GM08714 (cell line): Measurements from ENCODE around the gene GID8.

Source experiments
- H3K4me3 ChIP-seq: fragments of 200-500 bp; sonication (Bioruptor generic); 2 replicates; pipeline ENCODE4 v1.5.1; 2014; ENCODE audit warnings: mild to moderate bottlenecking, low read length, inconsistent platforms
- ZNF274 ChIP-seq: IDR thresholded peaks from 2 replicates; pipeline ENCODE4 v1.6.1; 2012; ENCODE audit warnings: mild to moderate bottlenecking, low read depth, low read length

Gene GID8

GRCh38 chr20:62935968-62936585 lies 1.9 kb upstream of the GID8 start:
- TF ChIP-seq ZNF274, result no peak
- peak overlapping the region; percentile 94; the same call in 1 of the 2 replicates for H3K4me3 ChIP-seq

GRCh38 chr20:62937268-62938104 lies 461 bp upstream of the GID8 start:
- no peak for TF ChIP-seq ZNF274
- peak overlapping the region; percentile 94 for H3K4me3 ChIP-seq

GRCh38 chr20:62940875-62941274 lies 2.9 kb downstream of the GID8 start:
- TF ChIP-seq ZNF274, result no peak
- H3K4me3 ChIP-seq, result no peak overlapping the region

- no peak overlapping the region for H3K4me3 ChIP-seq
These were observed 3.8 kb downstream of the GID8 start for GRCh38 chr20:62941792-62942191.

GRCh38 chr20:62942456-62942855 lies 4.5 kb downstream of the GID8 start:
- TF ChIP-seq ZNF274, result no peak
- H3K4me3 ChIP-seq, result no peak overlapping the region

More at GRCh38 chr20:62941792-62942191, 3.8 kb downstream of the GID8 start:
- TF ChIP-seq ZNF274, result no peak

GRCh38 chr20:62943396-62943795 lies 5.4 kb downstream of the GID8 start:
- TF ChIP-seq ZNF274, result no peak

GRCh38 chr20:62944184-62944583 lies 6.2 kb downstream of the GID8 start:
- TF ChIP-seq ZNF274, result no peak
- H3K4me3 ChIP-seq, result no peak overlapping the region

More at GRCh38 chr20:62943396-62943795, 5.4 kb downstream of the GID8 start:
- no peak overlapping the region for H3K4me3 ChIP-seq

GRCh38 chr20:62944746-62945145 lies 6.8 kb downstream of the GID8 start:
- no peak for TF ChIP-seq ZNF274
- H3K4me3 ChIP-seq, result no peak overlapping the region

- no peak overlapping the region for H3K4me3 ChIP-seq
- no peak for TF ChIP-seq ZNF274
These were observed 7.9 kb downstream of the GID8 start for GRCh38 chr20:62945771-62946339.

- no peak for TF ChIP-seq ZNF274
- no peak overlapping the region for H3K4me3 ChIP-seq
These were observed 9.0 kb downstream of the GID8 start for GRCh38 chr20:62946918-62947317.

- TF ChIP-seq ZNF274, result no peak
- H3K4me3 ChIP-seq, result no peak overlapping the region
These were observed 9.8 kb downstream of the GID8 start for GRCh38 chr20:62947532-62948300.

- no peak overlapping the region for H3K4me3 ChIP-seq
- TF ChIP-seq ZNF274, result no peak
These were observed 11.3 kb downstream of the GID8 start for GRCh38 chr20:62949153-62949821.

- no peak overlapping the region for H3K4me3 ChIP-seq
- no peak for TF ChIP-seq ZNF274
These were observed 12.0 kb downstream of the GID8 start for GRCh38 chr20:62949962-62950361.

GRCh38 chr20:62950741-62951140 lies 12.8 kb downstream of the GID8 start:
- no peak overlapping the region for H3K4me3 ChIP-seq
- TF ChIP-seq ZNF274, result no peak
